BE2C (cell line): Measurements from ENCODE around the gene PSTPIP1.

Experiments used
- DNase-seq: peaks from one replicate; pipeline ENCODE4 v3.0.0-alpha.2; 2020
- H3K27me3 ChIP-seq: fragments of 250-450 bp; sonication (Bioruptor Pico); 2 replicates; pipeline ENCODE4 v1.5.1; 2020; ENCODE audit warnings: mild to moderate bottlenecking
- H3K36me3 ChIP-seq: fragments of 250-450 bp; sonication (Bioruptor Pico); 2 replicates; pipeline ENCODE4 v1.5.1; 2020; ENCODE audit warnings: mild to moderate bottlenecking
- H3K4me1 ChIP-seq: fragments of 250-450 bp; sonication (Bioruptor Pico); 2 replicates; pipeline ENCODE4 v1.5.1; 2020
- H3K4me3 ChIP-seq: 2 replicates; pipeline ENCODE4 v1.5.1; 2011; ENCODE audit warnings: low read depth, low read length
- H3K9me3 ChIP-seq: fragments of 250-450 bp; sonication (Bioruptor Pico); 2 replicates; pipeline ENCODE4 v1.5.1; 2020
- CTCF ChIP-seq: IDR thresholded peaks from 2 replicates; pipeline ENCODE4 v1.5.1; 2012; ENCODE audit warnings: mild to moderate bottlenecking, low read depth, low read length

Gene PSTPIP1

GRCh38 chr15:77009646-77010311 lies 14.9 kb downstream of the PSTPIP1 start:
- Histone ChIP-seq H3K4me1 (no peaks in the 10 kb centered on the region), H3K4me3 (no peak overlapping the region), H3K27me3 (no peaks in the 10 kb centered on the region), H3K36me3 (no peaks in the 10 kb centered on the region), H3K9me3 (no peaks in the 10 kb centered on the region)
- DNase-seq = no peak
- no peak for TF ChIP-seq CTCF

GRCh38 chr15:77010312-77010686 lies 15.4 kb downstream of the PSTPIP1 start:
- Histone ChIP-seq H3K36me3 (no peaks in the 10 kb centered on the region), H3K4me1 (0 out of 2 replicates have a peak, but pooled peaks cover 3% of the 10 kb centered on the region), H3K27me3 (no peaks in the 10 kb centered on the region), H3K9me3 (no peaks in the 10 kb centered on the region), H3K4me3 (no peak overlapping the region)
- no peak for TF ChIP-seq CTCF
- no peak for DNase-seq

- H3K36me3 ChIP-seq = no peaks in the 10 kb centered on the region
- H3K27me3 ChIP-seq = no peaks in the 10 kb centered on the region
- DNase-seq = no peak
- H3K4me3 ChIP-seq = no peak overlapping the region
- TF ChIP-seq CTCF = no peak
- no peaks in the 10 kb centered on the region for H3K9me3 ChIP-seq
- H3K4me1 ChIP-seq = peaks cover 6% of the 10 kb centered on the region
Measured at GRCh38 chr15:77010857-77011256, 15.9 kb downstream of the PSTPIP1 start.

- H3K9me3 ChIP-seq = no peaks in the 10 kb centered on the region
- no peak overlapping the region for H3K4me3 ChIP-seq
- no peaks in the 10 kb centered on the region for H3K36me3 ChIP-seq
- DNase-seq = no peak
- H3K27me3 ChIP-seq = no peaks in the 10 kb centered on the region
- no peak for TF ChIP-seq CTCF
- H3K4me1 ChIP-seq = peaks cover 8% of the 10 kb centered on the region
Measured at GRCh38 chr15:77012117-77012712, 17.3 kb downstream of the PSTPIP1 start.

GRCh38 chr15:77012868-77013267 lies 17.9 kb downstream of the PSTPIP1 start:
- DNase-seq = no peak
- Histone ChIP-seq H3K27me3 (no peaks in the 10 kb centered on the region), H3K36me3 (no peaks in the 10 kb centered on the region), H3K4me3 (no peak overlapping the region), H3K9me3 (no peaks in the 10 kb centered on the region), H3K4me1 (peaks cover 8% of the 10 kb centered on the region)
- no peak for TF ChIP-seq CTCF

- H3K4me3 ChIP-seq = no peak overlapping the region
- H3K9me3 ChIP-seq = no peaks in the 10 kb centered on the region
- TF ChIP-seq CTCF = no peak
- no peak for DNase-seq
- no peaks in the 10 kb centered on the region for H3K27me3 ChIP-seq
- peaks cover 8% of the 10 kb centered on the region for H3K4me1 ChIP-seq
- H3K36me3 ChIP-seq = no peaks in the 10 kb centered on the region
Measured at GRCh38 chr15:77013776-77014131, 18.8 kb downstream of the PSTPIP1 start.
